Measurements from ENCODE around the gene KRT35.
A peak's percentile ranks its signal among the peaks of the same experiment; 100 is the strongest.

The KRT35 gene

DNA sequence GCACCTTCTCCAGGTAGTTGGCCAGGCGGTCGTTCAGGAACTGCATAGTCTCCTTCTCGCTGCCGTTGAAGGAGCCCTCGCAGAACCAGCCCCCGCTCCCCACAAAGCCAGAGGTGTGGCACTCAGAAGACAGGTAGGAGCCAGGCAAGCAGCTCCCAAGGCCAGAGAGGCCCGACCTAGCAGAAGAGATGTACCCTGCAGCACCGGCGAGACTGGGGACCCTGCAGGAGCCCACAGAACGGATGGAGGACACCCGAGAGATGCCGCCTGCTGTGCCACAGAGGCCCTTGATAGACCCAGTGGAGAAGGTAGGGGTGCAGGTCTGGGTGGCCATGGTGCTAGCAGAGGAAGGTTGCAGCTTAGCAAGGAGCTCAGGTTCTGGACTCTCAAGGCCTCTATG is 8.6 kb upstream of the KRT35 start, which contains the start of gene KRT36:
Gene KRT36 (minus strand): TSS at position 380 of the 400 bp plus-strand sequence. CDS start 46 bp downstream, at position 334.
- no peak for DNase-seq (ENCODE audit: low read depth, low spot score)

DNA sequence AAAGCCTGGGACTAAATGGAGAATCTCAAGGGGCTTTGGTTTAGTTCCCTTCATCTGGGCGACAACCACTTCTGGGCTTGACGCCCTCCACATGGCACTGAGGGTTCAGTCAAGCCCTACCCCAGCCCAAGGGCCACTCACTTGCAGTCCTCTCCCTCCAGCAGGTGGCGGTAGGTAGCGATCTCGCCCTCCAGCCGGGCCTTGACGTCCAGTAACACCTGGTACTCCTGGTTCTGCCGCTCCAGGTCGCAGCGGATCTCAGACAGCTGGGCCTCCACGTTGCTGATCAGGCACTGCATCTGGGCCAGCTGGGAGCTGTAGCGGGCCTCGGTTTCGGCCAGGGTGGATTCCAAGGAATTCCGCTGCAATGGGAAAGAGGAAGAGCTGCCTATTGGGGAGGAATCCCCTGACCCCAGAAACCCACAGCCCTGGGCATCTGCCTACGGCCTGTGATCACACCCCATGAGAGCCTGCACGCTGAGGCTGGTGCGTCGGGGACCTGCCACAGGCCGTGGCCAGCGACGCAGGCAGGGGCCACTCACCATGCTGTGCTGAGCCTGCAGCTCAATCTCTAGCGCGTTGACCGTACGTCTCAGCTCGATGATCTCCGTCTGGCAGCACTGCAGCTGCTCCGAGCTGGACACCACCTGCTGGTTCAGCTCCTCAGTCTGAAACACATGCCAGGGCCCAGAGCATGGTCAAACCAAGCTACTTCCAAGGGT is 6.0 kb upstream of the KRT35 start:
- no peak for DNase-seq (ENCODE audit: low read depth, low spot score)

DNA sequence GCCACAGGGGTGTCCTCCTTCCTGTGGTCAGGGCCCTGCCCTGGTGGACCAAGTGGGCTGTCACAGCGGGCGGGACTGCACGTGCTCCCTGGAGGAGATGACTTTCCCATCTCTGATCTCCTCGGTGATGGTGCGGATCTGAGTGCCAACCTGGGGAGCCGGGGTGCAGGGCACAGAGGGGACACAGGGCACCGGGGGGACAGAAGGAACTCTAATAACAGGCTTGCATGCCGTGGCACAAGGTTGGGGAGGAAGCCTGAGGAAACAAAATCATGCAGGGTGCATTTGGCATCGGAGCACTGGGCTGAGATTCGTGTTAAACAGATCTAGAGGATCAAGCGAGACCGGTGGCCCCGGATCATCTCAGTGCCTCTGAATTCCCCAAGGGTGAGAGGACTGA is 5.4 kb upstream of the KRT35 start:
- DNase-seq (ENCODE audit: low read depth, low spot score), result no peak

DNA sequence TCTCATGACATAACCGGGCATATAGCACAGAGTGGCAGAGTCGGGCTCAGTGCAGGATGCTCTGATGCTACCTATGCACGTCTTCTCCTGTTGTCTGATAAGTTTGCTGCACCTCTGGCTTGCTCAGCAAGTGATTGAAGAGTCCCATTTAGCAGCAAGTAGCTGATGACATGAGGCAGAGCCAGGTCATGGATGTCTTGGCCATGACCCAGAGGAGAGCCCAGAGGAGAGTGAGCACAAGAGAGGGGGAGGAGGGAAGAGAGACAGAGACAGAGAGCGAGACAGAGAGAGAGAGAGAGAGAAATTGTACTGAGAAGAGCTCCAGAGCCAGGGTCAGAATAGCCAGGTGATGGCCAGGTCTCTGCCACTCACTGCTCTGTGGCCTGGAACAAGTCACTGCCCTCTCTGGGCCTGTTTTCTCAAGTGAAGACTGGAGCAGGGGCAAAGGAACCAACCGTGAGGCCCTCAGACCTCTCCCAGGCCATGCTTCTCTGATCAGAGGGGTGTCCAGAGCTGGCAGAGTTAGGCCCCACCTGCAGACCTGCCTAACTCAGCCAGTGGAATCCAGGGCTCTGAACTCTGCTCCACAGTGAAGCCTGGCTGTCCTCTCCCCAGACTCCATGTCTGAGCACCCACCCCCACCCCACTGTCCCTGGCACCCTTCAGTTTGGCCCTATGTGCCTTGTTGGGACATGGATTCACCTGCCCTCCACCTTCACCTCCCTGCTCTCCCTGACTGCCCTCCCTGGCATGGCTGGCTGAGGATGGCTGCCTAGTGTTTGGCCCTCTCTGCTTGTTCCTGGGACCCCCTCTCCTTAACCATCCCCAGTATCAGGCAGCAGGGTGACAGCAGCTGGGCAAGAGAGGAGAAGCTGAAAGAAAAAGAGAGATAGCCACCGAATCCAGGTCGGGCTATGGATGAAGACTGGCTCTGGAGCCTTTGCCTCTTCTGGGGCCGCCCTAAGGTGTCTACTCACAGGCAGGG is 4.3 kb upstream of the KRT35 start:
- no peak for DNase-seq (ENCODE audit: low read depth, low spot score)

DNA sequence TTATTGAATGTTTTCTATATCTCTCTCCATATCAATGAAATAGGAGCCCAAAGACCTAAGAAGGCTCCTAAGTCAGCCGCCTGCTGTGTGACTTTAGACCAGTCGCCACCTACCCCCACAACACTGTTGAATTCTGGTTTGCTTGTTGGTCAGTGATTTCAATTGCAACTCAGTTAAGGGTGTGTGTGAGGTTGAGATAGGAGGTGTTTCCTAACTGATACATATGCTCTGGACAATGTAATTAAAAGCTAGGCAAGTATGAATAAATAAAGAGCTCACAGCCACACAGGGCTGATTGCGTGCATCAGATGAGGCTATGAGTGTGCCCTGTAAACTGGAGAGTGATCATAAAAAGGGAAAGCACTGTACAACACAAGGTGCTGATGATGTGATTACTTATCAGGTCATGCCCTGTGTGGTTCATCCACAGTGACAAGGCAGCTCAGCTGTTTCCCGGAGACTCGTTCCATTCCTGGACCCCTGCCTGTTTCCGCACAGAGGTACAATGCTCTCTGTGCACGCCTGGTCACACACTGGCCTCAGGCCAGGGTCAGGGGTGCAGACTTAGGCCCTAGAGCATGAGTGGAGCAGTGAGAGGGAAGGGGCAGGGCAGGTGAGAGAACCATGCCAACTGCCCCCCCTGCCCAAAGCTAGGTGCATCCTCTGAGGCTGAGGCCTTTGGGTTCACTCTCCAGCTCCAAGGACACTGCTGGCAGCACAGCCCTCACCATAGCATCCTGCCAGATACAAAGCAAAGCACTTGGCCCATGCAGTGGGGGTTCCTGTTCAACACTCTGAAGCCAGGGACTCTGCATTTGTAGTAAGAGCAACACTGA is 3.3 kb upstream of the KRT35 start:
- no peak for DNase-seq (ENCODE audit: low read depth, low spot score)

DNA sequence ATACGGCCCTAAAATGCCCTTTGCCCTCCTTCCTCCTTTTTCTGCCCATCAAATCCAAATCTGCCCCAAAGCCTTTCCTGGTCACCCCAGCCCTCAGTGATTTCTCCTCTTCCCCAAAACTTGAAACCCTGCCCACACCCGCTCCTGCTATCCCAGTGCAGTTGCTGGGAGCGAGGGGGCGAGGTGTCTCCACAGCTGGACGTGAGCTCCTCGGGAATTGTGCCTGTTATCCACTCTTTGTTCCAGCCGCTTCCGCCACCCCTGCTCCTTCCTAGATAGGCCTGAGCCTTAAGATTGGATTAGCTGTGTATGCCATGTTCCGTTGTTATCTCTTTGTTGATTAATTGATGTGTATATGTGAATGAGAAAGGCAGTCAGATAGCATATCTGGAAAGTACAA is 2.6 kb upstream of the KRT35 start:
- DNase-seq (ENCODE audit: low read depth, low spot score), result no peak

DNA sequence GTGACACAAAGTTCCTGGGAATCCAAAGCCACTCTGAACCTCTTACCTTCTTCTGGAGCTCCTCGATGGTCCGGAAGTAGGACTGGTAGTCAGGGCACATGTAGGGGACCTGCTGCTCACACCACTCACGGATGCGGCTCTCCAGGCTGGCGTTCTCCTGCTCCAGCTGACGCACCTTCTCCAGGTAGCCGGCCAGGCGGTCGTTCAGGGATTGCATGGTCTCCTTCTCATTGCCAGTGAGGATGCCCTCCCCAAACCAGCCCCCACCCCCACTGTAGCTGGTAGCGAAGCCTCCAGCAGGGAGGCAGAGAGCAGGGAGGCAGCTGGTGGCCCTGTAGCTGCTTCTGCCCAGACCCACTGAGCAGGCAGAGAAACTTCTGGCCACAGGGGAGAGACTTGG is 370 bp downstream of the KRT35 start:
- no peak for DNase-seq (ENCODE audit: low read depth, low spot score)

DNA sequence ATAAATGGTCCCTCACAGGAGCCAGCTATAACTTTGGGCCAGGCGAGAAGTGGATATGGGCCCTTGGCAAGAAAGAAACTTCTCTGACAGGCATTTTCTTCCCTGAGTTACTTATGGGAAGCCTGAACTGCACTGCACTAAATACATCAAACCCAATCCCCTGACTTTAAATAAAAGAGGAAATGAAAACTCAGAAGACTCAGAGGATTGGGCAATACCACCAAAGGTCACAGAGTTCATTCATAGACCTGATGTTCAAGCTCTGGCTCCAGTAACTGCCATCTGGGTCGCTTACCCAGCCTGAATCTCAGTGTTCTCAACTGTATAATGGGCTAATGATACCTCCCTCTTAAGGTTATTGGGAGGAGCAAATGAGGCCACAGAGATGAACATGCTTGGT is 815 bp downstream of the KRT35 start:
- no peak for DNase-seq (ENCODE audit: low read depth, low spot score)

DNA sequence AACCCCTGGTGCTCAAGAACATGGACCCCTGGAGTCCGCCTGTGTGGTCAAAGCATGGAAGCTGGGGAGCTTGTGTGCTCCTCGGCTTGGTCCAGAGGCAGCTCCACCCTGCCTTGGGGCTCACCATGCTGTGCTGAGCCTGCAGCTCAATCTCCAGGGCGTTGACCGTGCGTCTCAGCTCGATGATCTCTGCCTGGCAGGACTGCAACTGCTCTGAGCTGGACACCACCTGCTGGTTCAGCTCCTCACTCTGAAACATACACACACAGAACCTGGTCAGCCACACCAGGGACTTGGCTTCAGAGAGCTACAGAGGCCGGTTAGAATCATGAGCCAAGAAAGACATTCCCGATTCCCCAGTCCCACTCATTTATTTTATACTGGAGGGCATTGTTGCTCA is 2.7 kb downstream of the KRT35 start:
- DNase-seq (ENCODE audit: low read depth, low spot score), result no peak

DNA sequence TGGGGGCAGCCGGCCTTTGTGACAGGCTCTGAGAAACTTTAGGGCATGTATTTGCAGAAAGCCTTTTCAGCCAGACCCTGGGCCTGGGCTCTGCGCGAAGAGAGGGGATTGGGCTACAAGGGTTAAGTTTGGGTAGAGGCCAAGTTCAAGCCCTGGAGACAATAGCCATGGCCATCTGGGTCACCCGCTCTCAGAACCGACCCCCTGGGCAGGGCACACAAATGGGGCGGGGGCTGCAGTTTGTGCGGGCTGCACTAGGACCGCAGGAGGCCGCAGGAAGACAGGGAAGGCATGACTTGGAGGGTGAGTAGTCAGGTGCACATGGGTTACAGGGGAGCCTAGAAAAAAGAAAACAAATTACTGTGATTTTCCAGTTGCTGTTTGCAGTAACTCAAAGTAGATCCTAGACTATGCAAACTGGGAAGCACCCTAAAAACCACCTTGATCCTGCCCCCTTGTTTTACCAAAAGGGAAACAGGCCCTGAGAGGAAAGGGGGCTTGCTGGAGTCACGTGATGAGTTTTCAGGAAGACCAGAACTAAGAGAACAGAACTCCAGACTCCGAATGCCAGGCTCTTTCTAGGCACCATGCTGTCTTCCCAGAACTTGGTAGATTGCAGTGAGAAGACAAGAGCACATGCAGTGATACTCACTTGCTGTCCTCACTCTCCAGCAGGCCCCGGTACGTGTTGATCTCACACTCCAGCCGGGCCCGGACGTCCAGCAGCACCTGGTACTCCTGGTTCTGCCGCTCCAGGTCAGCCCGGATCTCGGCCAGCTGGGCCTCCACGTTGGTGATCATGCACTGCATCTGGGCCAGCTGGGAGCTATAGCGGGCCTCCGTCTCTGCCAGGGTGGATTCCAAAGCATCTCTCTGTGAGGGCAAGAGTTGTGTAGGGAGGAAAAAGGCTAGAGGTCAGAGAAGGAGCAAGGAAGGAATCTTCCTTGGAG is 3.8 kb downstream of the KRT35 start:
- DNase-seq (ENCODE audit: low read depth, low spot score), result no peak

DNA sequence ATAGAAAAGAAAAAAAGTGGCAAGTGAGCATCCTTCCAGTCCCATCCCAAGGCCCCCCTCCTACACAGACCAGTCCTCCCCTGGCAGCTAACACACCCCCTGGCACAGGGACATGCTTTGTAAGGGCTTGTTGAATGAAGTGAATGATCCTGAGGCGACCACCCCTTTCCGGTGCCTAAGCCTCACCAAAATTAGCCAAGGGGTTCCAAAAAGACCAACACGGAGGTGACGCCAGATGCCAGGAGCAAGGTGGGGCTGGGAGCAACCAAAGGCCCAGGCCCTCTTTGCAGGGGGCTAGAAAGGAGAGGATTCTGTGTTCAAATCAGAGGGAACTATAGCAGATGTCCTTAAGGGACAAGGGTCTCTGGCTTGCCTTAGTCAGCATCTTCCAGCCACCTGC is 5.5 kb downstream of the KRT35 start:
- no peak for DNase-seq (ENCODE audit: low read depth, low spot score)

DNA sequence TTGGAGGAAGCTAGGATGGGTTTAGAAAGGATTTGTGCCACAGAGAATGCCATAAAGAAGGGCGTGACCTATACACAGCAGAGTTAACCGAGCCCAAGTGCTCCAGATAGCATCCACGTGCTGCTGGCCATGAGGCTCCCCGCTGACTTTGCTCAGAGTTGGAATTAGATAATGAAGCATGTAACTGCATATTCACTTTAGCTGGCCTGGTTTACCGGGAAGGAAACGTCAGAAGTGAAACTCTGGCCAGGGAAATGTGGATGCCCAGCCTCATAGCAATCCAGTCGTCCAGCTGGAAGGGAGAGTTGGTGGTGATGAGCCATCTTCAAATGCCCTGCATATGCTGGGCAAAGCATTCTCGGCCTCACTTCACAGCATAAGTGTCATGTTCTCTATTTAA is 6.1 kb downstream of the KRT35 start:
- no peak for DNase-seq (ENCODE audit: low read depth, low spot score)

DNA sequence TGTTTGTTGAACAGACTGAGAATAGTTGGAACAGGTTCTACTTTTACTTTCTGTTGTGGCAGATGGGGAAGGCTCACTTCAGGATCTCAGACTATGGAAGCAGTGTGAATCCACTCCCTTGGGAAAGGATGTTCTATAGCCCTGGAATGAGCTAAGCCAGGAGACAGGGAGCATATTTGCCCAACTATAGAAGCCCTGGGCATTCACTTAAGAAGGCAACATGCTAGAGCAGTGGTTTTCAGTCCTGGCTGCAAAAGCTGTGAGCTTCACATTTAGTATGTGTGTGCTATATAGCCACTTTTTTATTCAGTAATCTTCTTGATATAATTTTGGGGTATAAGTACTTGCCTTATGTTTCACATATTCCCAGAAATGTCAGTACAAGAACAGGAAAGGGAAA is 12.6 kb downstream of the KRT35 start:
- DNase-seq (ENCODE audit: low read depth, low spot score), result no peak

DNA sequence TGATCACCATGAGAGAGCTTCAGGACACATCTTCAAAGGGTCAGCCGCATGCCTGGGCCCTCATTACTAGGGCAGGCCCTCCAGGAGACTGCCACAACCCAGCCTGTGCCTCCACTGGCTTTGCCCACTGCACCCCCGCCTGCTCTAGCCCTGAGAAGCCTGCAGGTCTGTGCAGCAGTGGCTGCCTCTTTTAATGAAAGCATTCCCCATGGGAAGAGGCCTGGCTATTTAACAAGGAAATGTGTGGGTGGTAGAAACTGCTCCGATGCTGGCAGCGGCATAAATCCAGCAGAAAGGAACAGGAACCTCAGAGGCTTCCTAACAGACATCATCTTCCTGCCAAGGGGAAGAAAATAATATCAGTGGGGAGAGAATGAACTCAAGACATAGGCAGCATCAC is 13.4 kb downstream of the KRT35 start:
- DNase-seq (ENCODE audit: low read depth, low spot score), result no peak

DNA sequence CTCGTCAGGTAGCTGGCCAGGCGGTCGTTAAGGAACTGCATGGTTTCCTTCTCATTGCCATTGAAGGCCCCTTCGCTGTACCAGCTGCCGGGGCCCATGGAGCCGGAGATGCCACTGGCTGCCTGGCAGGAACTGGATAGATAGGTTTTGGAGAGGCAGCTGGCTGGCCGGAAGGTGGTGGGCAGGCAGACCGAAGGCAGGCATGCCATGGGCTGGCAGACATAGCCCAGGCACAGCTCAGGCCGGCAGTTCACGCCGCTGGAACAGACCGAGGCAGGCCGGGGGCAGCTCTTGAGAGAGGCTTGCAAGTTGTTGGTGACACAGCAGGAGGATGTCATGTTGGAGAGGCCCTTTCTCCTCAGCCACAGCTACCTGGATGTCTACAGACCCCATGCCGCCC is 14.0 kb downstream of the KRT35 start, which contains the start of gene KRT32:
Gene KRT32 (minus strand): TSS at position 399 of the 400 bp plus-strand sequence. CDS start 61 bp downstream, at position 338.
- no peak for DNase-seq (ENCODE audit: low read depth, low spot score)

DNA sequence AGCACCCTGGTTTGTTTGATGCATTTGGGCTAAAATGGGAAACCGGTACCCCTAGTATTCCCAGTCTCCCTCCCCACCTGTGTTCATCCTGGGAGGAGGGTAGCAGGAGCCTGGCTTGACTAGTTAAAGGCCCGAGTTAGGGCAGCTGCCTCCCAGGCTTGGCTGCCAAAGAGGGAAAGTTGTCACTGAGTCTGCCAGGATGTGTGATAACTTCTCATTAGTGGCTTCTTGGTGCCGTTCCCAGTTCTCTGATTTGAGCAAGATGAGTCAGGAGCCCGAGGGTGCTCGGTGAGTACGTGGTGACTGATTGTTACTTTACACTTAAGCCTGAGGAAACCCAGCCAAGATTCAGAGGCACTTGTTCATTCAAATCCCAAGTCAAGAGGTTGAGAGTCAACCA is 16.3 kb downstream of the KRT35 start:
- DNase-seq (ENCODE audit: low read depth, low spot score), result peak; percentile 98

DNA sequence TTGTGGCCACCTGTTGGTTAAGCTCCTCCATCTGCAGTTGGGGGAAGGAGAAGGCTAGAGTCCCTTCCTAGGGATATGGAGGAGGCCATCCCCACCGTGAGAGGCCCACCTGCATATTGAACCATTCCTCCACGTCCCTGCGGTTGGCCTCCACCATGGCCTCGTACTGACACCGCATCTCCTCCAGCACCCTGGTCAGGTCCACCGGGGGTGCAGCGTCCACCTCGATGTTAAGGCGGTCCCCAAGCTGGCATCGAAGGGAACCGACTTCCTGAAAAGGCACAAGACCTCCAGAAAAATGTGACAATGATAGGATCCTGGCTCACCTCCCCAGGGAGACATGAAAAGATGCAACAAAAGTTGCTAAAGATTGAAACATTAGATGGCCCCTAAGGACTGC is 16.8 kb downstream of the KRT35 start:
- no peak for DNase-seq (ENCODE audit: low read depth, low spot score)

DNA sequence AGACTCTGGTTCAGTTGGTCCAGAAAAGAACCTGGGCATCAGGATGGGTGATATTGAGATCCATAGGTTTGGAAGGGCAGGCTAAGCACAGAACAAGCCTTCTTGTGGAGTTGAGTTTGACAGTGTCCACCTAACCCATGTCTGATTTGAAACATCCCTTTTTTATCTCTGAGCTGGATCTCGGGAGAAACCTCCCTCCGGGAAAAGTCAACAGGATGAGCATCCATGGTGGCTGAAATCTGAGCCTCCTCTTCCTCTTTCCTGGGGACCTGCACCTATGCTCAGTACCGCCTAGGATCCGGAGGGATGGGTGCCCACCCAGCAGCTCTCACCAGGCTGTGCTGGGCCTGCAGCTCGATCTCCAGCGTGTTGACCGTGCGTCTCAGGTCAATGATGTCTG is 17.2 kb downstream of the KRT35 start:
- no peak for DNase-seq (ENCODE audit: low read depth, low spot score)

DNA sequence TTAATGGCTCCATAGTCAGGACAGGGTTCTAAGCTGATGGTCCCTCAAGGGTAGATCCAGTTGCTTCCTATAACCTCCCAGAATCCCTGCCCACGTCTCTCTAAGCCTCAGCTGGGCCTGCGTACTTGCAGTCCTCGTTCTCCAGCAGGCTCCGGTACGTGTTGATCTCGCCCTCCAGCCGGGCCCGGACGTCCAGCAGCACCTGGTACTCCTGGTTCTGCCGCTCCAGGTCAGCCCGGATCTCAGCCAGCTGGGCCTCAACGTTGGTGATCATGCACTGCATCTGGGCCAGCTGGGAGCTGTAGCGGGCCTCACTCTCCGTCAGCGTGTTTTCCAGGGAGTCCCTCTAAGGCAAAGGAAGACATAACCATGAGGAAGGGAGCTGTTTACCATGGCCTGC is 18.2 kb downstream of the KRT35 start:
- DNase-seq (ENCODE audit: low read depth, low spot score), result no peak

DNA sequence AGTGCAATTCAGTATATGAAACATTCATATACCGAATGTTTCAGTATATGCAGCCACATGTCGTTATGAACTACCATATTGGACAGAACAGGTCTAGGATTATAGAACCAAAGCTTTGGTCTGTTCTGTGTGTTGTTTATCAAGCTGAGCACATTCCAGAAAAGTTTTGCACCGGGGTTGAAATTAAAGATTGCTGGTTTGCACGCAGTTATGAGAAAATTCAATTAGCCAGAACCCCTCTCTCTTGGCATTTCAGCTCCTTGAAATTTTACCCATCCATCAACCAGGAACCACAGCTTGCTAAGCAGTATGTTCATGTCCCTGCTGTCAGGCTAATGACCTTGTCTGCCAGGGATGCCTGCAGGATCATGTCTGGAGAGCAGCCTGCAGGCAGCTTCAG is 23.3 kb downstream of the KRT35 start:
- DNase-seq (ENCODE audit: low read depth, low spot score), result no peak

DNA sequence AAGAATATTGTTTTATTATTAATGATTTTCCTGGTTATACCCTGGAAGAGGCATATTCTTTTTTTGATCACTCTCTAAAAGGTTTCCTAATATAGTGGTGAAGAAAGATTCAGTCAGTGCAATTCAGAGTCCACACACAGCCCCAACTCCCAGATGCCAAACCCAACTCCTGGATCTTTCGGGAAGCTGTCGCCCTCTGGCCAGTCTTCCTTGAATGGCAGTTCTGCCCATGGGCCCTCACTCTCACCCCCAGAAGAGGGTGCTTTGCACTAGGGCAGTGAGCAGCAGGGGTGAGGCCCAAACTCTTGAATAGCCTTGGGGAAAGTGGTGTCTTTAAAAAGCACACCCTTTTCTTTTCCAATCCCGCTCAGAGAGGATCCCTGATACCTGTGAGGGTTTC is 24.7 kb downstream of the KRT35 start:
- DNase-seq (ENCODE audit: low read depth, low spot score), result no peak
